OCI-LY1 (cell line): ENCODE results near the gene ZNF248.
"Not testable (repeated sequence)": the region's sequence is repeated elsewhere in the genome, so short reads cannot be mapped to it uniquely, and the experiment has no call there.

ENCODE experiments used
- H2AFZ ChIP-seq: fragments of 200-600 bp; sonication (generic), shearing (Covaris generic); 2 replicates; pipeline ENCODE4 v1.6.0; 2014; ENCODE audit warnings: antibody characterized with exemption, mild to moderate bottlenecking, low read length
- H3F3A ChIP-seq: fragments of 200-600 bp; sonication (generic), shearing (Covaris generic); 2 replicates; pipeline ENCODE4 v1.6.0; 2014; ENCODE audit warnings: mild to moderate bottlenecking, antibody characterized with exemption, low read length, moderate library complexity; ENCODE audit not compliant: insufficient read depth
- H3K27ac ChIP-seq: fragments of 200-600 bp; sonication (generic); 2 replicates; pipeline ENCODE4 v1.5.1; 2014; ENCODE audit warnings: low read length, mixed run types, mild to moderate bottlenecking, low read depth; ENCODE audit not compliant: poor library complexity, severe bottlenecking
- H3K27me3 ChIP-seq: fragments of 200-600 bp; sonication (generic); 2 replicates; pipeline ENCODE4 v1.6.0; 2014; ENCODE audit warnings: antibody characterized with exemption, mild to moderate bottlenecking, low read length, moderate library complexity; ENCODE audit not compliant: insufficient read depth
- H3K36me3 ChIP-seq: fragments of 200-600 bp; sonication (generic); 2 replicates; pipeline ENCODE4 v1.6.1; 2014; ENCODE audit warnings: mild to moderate bottlenecking, antibody characterized with exemption, low read length, moderate library complexity, mixed read lengths; ENCODE audit not compliant: insufficient read depth
- H3K4me1 ChIP-seq: fragments of 200-600 bp; sonication (generic); 2 replicates; pipeline ENCODE4 v1.5.1; 2014; ENCODE audit warnings: mild to moderate bottlenecking, low read length, moderate library complexity; ENCODE audit not compliant: insufficient read depth, severe bottlenecking
- H3K4me2 ChIP-seq: fragments of 200-600 bp; sonication (generic), shearing (Covaris generic); 2 replicates; pipeline ENCODE4 v1.6.1; 2014; ENCODE audit warnings: low read length
- H3K4me3 ChIP-seq: fragments of 200-600 bp; sonication (generic); 2 replicates; pipeline ENCODE4 v1.5.1; 2014; ENCODE audit warnings: low read length, low read depth, mild to moderate bottlenecking, mixed read lengths; ENCODE audit not compliant: poor library complexity, severe bottlenecking
- H3K79me2 ChIP-seq: fragments of 200-600 bp; shearing (Covaris generic); 2 replicates; pipeline ENCODE4 v1.6.1; 2016; ENCODE audit warnings: mixed run types, low read length, mixed read lengths; ENCODE audit not compliant: insufficient read depth
- H3K9ac ChIP-seq: fragments of 200-600 bp; sonication (generic), shearing (Covaris generic); 2 replicates; pipeline ENCODE4 v1.6.1; 2014; ENCODE audit warnings: mild to moderate bottlenecking, low read length, mixed read lengths
- H3K9me2 ChIP-seq: fragments of 200-600 bp; sonication (generic), shearing (Covaris generic); 2 replicates; pipeline ENCODE4 v1.6.1; 2014; ENCODE audit warnings: low read depth, mild to moderate bottlenecking, low read length, mixed read lengths
- H3K9me3 ChIP-seq: fragments of 200-600 bp; shearing (Covaris generic); 2 replicates; pipeline ENCODE4 v1.6.1; 2014; ENCODE audit warnings: low read length, mixed read lengths
- H4K20me1 ChIP-seq: fragments of 200-600 bp; sonication (generic), shearing (Covaris generic); 2 replicates; pipeline ENCODE4 v1.6.0; 2016; ENCODE audit warnings: mild to moderate bottlenecking, low read length; ENCODE audit not compliant: insufficient read depth
- CTCF ChIP-seq: fragments of 200-600 bp; sonication (generic), shearing (Covaris generic); IDR thresholded peaks from 2 replicates; pipeline ENCODE4 v1.5.1; 2017; ENCODE audit warnings: mild to moderate bottlenecking, antibody characterized with exemption, low read length, moderate library complexity, mixed read lengths
- EZH2 ChIP-seq: fragments of 200-600 bp; sonication (generic), shearing (Covaris generic); IDR thresholded peaks from 2 replicates; pipeline ENCODE4 v1.8.0; 2017; ENCODE audit warnings: borderline replicate concordance, mixed run types, mild to moderate bottlenecking, antibody characterized with exemption, low read length, moderate library complexity, mixed read lengths

ZNF248 gene

GRCh38 chr10:37739181-37739580 is 118.2 kb downstream of the ZNF248 start:
- Histone ChIP-seq H3K4me2 (no peak overlapping the region), H3K79me2 (no peaks in the 10 kb centered on the region), H3K27ac (no peak overlapping the region), H3F3A (no peaks in the 10 kb centered on the region), H3K9me3 (no peaks in the 10 kb centered on the region), H3K4me1 (no peaks in the 10 kb centered on the region), H2AFZ (no peak overlapping the region), H4K20me1 (no peaks in the 10 kb centered on the region), H3K36me3 (no peaks in the 10 kb centered on the region), H3K9ac (no peak overlapping the region), H3K27me3 (no peaks in the 10 kb centered on the region), H3K4me3 (no peak overlapping the region), H3K9me2 (no peaks in the 10 kb centered on the region)
- no peak for TF ChIP-seq CTCF
- TF ChIP-seq EZH2, result no peak

- H4K20me1 ChIP-seq, H3K4me3 ChIP-seq, H3K79me2 ChIP-seq, H3K4me1 ChIP-seq, H3K27ac ChIP-seq, H3K36me3 ChIP-seq, H3K4me2 ChIP-seq, H3K9me3 ChIP-seq, H2AFZ ChIP-seq, H3K27me3 ChIP-seq, H3K9me2 ChIP-seq, H3K9ac ChIP-seq, H3F3A ChIP-seq: not testable (repeated sequence)
These were observed 119.2 kb downstream of the ZNF248 start for GRCh38 chr10:37738241-37738640.

GRCh38 chr10:37737336-37737735 is 120.1 kb downstream of the ZNF248 start:
- Histone ChIP-seq H3K4me2 (no peak overlapping the region), H2AFZ (no peak overlapping the region), H3K27me3 (no peaks in the 10 kb centered on the region), H3K4me3 (no peak overlapping the region), H3K36me3 (no peaks in the 10 kb centered on the region), H3K4me1 (no peaks in the 10 kb centered on the region), H3K9me3 (no peaks in the 10 kb centered on the region), H4K20me1 (no peaks in the 10 kb centered on the region), H3K9me2 (no peaks in the 10 kb centered on the region), H3K79me2 (no peaks in the 10 kb centered on the region), H3K27ac (no peak overlapping the region), H3K9ac (no peak overlapping the region), H3F3A (no peaks in the 10 kb centered on the region)
- TF ChIP-seq CTCF (no peak), EZH2 (no peak)

GRCh38 chr10:37736120-37736519 is 121.3 kb downstream of the ZNF248 start:
- Histone ChIP-seq H3K9me3 (no peaks in the 10 kb centered on the region), H3K27me3 (no peaks in the 10 kb centered on the region), H3K36me3 (no peaks in the 10 kb centered on the region), H3K79me2 (no peaks in the 10 kb centered on the region), H3K27ac (no peak overlapping the region), H3K4me3 (no peak overlapping the region), H3K4me2 (no peak overlapping the region), H3K9ac (no peak overlapping the region), H4K20me1 (no peaks in the 10 kb centered on the region), H2AFZ (no peak overlapping the region), H3F3A (no peaks in the 10 kb centered on the region), H3K9me2 (no peaks in the 10 kb centered on the region), H3K4me1 (no peaks in the 10 kb centered on the region)
- TF ChIP-seq CTCF (no peak), EZH2 (no peak)
